Hepatocyte (in vitro differentiated cells): ENCODE data around the gene TLL2. TPM values are rescaled to one million over a fixed set of nuclear protein-coding genes. Genes with fewer than 3 reads are reported as not detected.

Experiments
- DNase-seq: peaks from one replicate; pipeline ENCODE4 v3.0.0-alpha.2; 2016; ENCODE audit warnings: low spot score
- H2AFZ ChIP-seq: fragments of 200-600 bp; sonication (generic); 2 replicates; pipeline ENCODE4 v1.6.0; 2016; ENCODE audit warnings: antibody characterized with exemption, mild to moderate bottlenecking
- H3K27ac ChIP-seq: fragments of 200-600 bp; sonication (generic); 2 replicates; pipeline ENCODE4 v1.5.1; 2016; ENCODE audit warnings: mild to moderate bottlenecking
- H3K27me3 ChIP-seq: fragments of 200-600 bp; sonication (generic); 2 replicates; pipeline ENCODE4 v1.6.1; 2016
- H3K36me3 ChIP-seq: fragments of 200-600 bp; sonication (generic); replicated peaks from 2 replicates; pipeline ENCODE4 v1.5.1; 2016; ENCODE audit warnings: low read depth; ENCODE audit not compliant: insufficient read depth
- H3K4me1 ChIP-seq: fragments of 200-600 bp; sonication (generic); 2 replicates; pipeline ENCODE4 v1.5.1; 2016; ENCODE audit warnings: mild to moderate bottlenecking, moderate library complexity; ENCODE audit not compliant: insufficient read depth
- H3K4me2 ChIP-seq: fragments of 200-600 bp; sonication (generic); 2 replicates; pipeline ENCODE4 v1.6.0; 2016
- H3K4me3 ChIP-seq: fragments of 200-600 bp; sonication (generic); 2 replicates; pipeline ENCODE4 v1.5.1; 2016; ENCODE audit warnings: mild to moderate bottlenecking
- H3K79me2 ChIP-seq: fragments of 200-600 bp; sonication (generic); 2 replicates; pipeline ENCODE4 v1.6.0; 2017; ENCODE audit warnings: mild to moderate bottlenecking
- H3K9me2 ChIP-seq: fragments of 200-600 bp; sonication (generic); replicated peaks from 2 replicates; pipeline ENCODE4 v1.6.0; 2017; ENCODE audit warnings: mild to moderate bottlenecking; ENCODE audit not compliant: insufficient read depth
- H3K9me3 ChIP-seq: fragments of 200-600 bp; sonication (generic); 2 replicates; pipeline ENCODE4 v1.5.1; 2016; ENCODE audit warnings: low read depth, mild to moderate bottlenecking
- H4K20me1 ChIP-seq: fragments of 200-600 bp; sonication (generic); 2 replicates; pipeline ENCODE4 v1.6.0; 2016; ENCODE audit warnings: mild to moderate bottlenecking; ENCODE audit not compliant: insufficient read depth, poor library complexity, severe bottlenecking
- CTCF ChIP-seq: fragments of 200-600 bp; sonication (generic); IDR thresholded peaks from 2 replicates; pipeline ENCODE4 v1.5.1; 2016; ENCODE audit warnings: antibody characterized with exemption, mild to moderate bottlenecking; ENCODE audit not compliant: poor library complexity
- EZH2 ChIP-seq: fragments of 200-600 bp; sonication (generic); IDR thresholded peaks from 2 replicates; pipeline ENCODE4 v1.6.1; 2016; ENCODE audit warnings: antibody characterized with exemption, mild to moderate bottlenecking, borderline replicate concordance
- EZH2phosphoT487 ChIP-seq: fragments of 200-600 bp; sonication (generic); IDR thresholded peaks from one replicate; pipeline ENCODE4 v1.6.1; 2018; ENCODE audit warnings: antibody characterized with exemption, mild to moderate bottlenecking, low read depth, moderate library complexity; ENCODE audit not compliant: unreplicated experiment, severe bottlenecking
- WGBS: methylation state at CpG from one replicate; pipeline ENCODE4 v1.1.6; 2016; ENCODE audit warnings: low lambda C conversion rate; ENCODE audit errors: missing lambda C conversion rate; 5-methylcytosine and 5-hydroxymethylcytosine counted together
- polyA plus RNA-seq: library from polyadenylated mRNA; unstranded; fragments of >200 nt; fragmentation: Nextera tagmentation; extraction: Ambion mirVana; gene quantifications from 2 replicates; pipeline ENCODE4 v1.2.1, GENCODE V29; 2016
- total RNA-seq: library from RNA; depleted of rRNA; stranded (reverse); fragments of >200 nt; gene quantifications from 2 replicates; pipeline ENCODE4 v1.2.3, GENCODE V29; 2014

TLL2 gene
- total and polyA plus RNA-seq, 2 experiments from 2014 or later, result 0.50 to 0.76 TPM

- H3K9me2 ChIP-seq, result no peaks in the 10 kb centered on the region
- H3K36me3 ChIP-seq, result no peaks in the 10 kb centered on the region
- TF ChIP-seq CTCF, result no peak
- TF ChIP-seq EZH2phosphoT487, result no peak
- TF ChIP-seq EZH2, result no peak
- H3K27ac ChIP-seq, result no peak overlapping the region
- 78% methylated on average over 2 of the region's 2 CpGs for WGBS
- no peaks in the 10 kb centered on the region for H4K20me1 ChIP-seq
- H3K4me3 ChIP-seq, result no peak overlapping the region
- H3K79me2 ChIP-seq, result no peaks in the 10 kb centered on the region
- no peaks in the 10 kb centered on the region for H3K4me1 ChIP-seq
- H3K9me3 ChIP-seq, result no peaks in the 10 kb centered on the region
- H3K27me3 ChIP-seq, result no peaks in the 10 kb centered on the region
- no peak for DNase-seq
- no peak overlapping the region for H3K4me2 ChIP-seq
- H2AFZ ChIP-seq, result no peak overlapping the region
Observed at GRCh38 chr10:96493254-96493653, 20.5 kb downstream of the TLL2 start.

GRCh38 chr10:96491303-96491702, 22.4 kb downstream of the TLL2 start:
- Histone ChIP-seq H3K36me3 (no peaks in the 10 kb centered on the region), H3K9me3 (no peaks in the 10 kb centered on the region), H3K27me3 (peaks cover 3% of the 10 kb centered on the region), H3K4me3 (no peak overlapping the region), H3K4me2 (no peak overlapping the region), H3K4me1 (no peaks in the 10 kb centered on the region), H3K9me2 (no peaks in the 10 kb centered on the region), H3K79me2 (no peaks in the 10 kb centered on the region), H3K27ac (no peak overlapping the region), H4K20me1 (no peaks in the 10 kb centered on the region), H2AFZ (no peak overlapping the region)
- 76% methylated on average over 3 of the region's 3 CpGs for WGBS
- no peak for DNase-seq
- TF ChIP-seq EZH2phosphoT487 (no peak), CTCF (peak; percentile 36)

- no peak for TF ChIP-seq EZH2phosphoT487
- no peak for TF ChIP-seq CTCF
- no peak for TF ChIP-seq EZH2
- Histone ChIP-seq H3K4me2 (no peak overlapping the region), H4K20me1 (no peaks in the 10 kb centered on the region), H3K27me3 (peaks cover 13% of the 10 kb centered on the region), H3K79me2 (no peaks in the 10 kb centered on the region), H3K27ac (no peak overlapping the region), H2AFZ (no peak overlapping the region), H3K4me1 (no peaks in the 10 kb centered on the region), H3K9me2 (no peaks in the 10 kb centered on the region), H3K4me3 (no peak overlapping the region), H3K9me3 (no peaks in the 10 kb centered on the region), H3K36me3 (no peaks in the 10 kb centered on the region)
- no peak for DNase-seq
- WGBS, result 90% methylated on average over 14 of the region's 14 CpGs
Observed at GRCh38 chr10:96488161-96488935, 25.4 kb downstream of the TLL2 start.
